HepG2 (cell line): ENCODE measurements around the gene RHOV. TPM values are rescaled to one million over a fixed set of nuclear protein-coding genes. Genes with fewer than 3 reads are reported as not detected.

Experiments used
- ARID3A ChIP-seq: IDR thresholded peaks from 2 replicates; pipeline ENCODE4 v1.6.1; 2012; ENCODE audit warnings: low read depth, low read length, improper control_type of control experiment
- ATF7-NPFF ChIP-seq: sonication (generic); formaldehyde crosslinking; IDR thresholded peaks from 2 replicates; pipeline ENCODE4 v1.8.1; 2023; ENCODE audit warnings: mild to moderate bottlenecking, low read depth, missing genetic modification reagents, moderate library complexity
- EHMT2 ChIP-seq: fragments of 200-600 bp; sonication (generic); IDR thresholded peaks from 2 replicates; pipeline ENCODE4 v1.7.0; 2017; ENCODE audit warnings: antibody characterized with exemption, low read depth, low read length, borderline replicate concordance
- KLF6 ChIP-seq: IDR thresholded peaks from 2 replicates; pipeline ENCODE4 v1.8.0; 2016; ENCODE audit warnings: missing biosample characterization, missing genetic modification reagents
- NR2F6 ChIP-seq, 2 experiments: IDR thresholded peaks; 2 replicates each; pipeline ENCODE4 v1.6.1; 2016; ENCODE audit warnings: antibody characterized with exemption in 1 of 2, mild to moderate bottlenecking in 1 of 2
- RXRB ChIP-seq: IDR thresholded peaks from 2 replicates; pipeline ENCODE4 v1.6.1; 2016; ENCODE audit warnings: borderline replicate concordance, missing genetic modification reagents, missing compliant biosample characterization
- SALL1 ChIP-seq: sonication (generic); formaldehyde crosslinking; IDR thresholded peaks from 2 replicates; pipeline ENCODE4 v1.8.0; 2022; ENCODE audit warnings: mild to moderate bottlenecking, missing genetic modification reagents
- SNRNP70 ChIP-seq: fragments of 200-400 bp; formaldehyde crosslinking; IDR thresholded peaks from 2 replicates; pipeline ENCODE4 v1.6.1; 2017; ENCODE audit warnings: mild to moderate bottlenecking, low read depth, low read length, moderate library complexity
- TAF1 ChIP-seq: sonication (generic); formaldehyde crosslinking; IDR thresholded peaks from 2 replicates; pipeline ENCODE4 v1.4.0; 2020; ENCODE audit warnings: missing genetic modification reagents
- TERF1 ChIP-seq: sonication (generic); formaldehyde crosslinking; IDR thresholded peaks from 2 replicates; pipeline ENCODE4 v1.8.0; 2022; ENCODE audit warnings: mild to moderate bottlenecking, missing genetic modification reagents, moderate library complexity
- ZFP36 ChIP-seq: fragments of 150-350 bp; IDR thresholded peaks from 2 replicates; pipeline ENCODE4 v1.6.1; 2018; ENCODE audit warnings: borderline replicate concordance, low read length, low read depth; ENCODE audit not compliant: partially characterized antibody
- ZNF430 ChIP-seq: sonication (generic); formaldehyde crosslinking; IDR thresholded peaks from 2 replicates; pipeline ENCODE4 v1.9.0; 2021; ENCODE audit warnings: mild to moderate bottlenecking, missing genetic modification reagents
- ZNF639 ChIP-seq: conservative IDR thresholded peaks from 2 replicates; pipeline ENCODE4 v1.6.1; 2018; ENCODE audit warnings: missing genetic modification reagents
- ZNF687 ChIP-seq: sonication (generic); formaldehyde crosslinking; IDR thresholded peaks from 2 replicates; pipeline ENCODE4 v1.5.1; 2020; ENCODE audit warnings: mild to moderate bottlenecking, missing genetic modification reagents, moderate library complexity
- ZNF776 ChIP-seq: sonication (generic); formaldehyde crosslinking; IDR thresholded peaks from 2 replicates; pipeline ENCODE4 v1.4.0; 2020; ENCODE audit warnings: mild to moderate bottlenecking, missing genetic modification reagents
- polyA plus RNA-seq, 8 experiments: library from polyadenylated mRNA; depleted of rRNA in 3 of 8; stranded (reverse) in 7 of 8; unstranded in 1 of 8; fragments of >200 nt; fragmentation: Illumina TruSeq in 4 of 8; extraction: Trizol in 4 of 8; gene quantifications; 2 replicates each; pipeline versions ENCODE4 v1.2.1 to v1.2.3, GENCODE V29; 2011 to 2016; ENCODE audit warnings: low read depth in 4 of 8, missing spikeins in 1 of 8, mixed read lengths in 1 of 8; ENCODE audit not compliant: insufficient read depth in 1 of 8
- total RNA-seq, 5 experiments: library from RNA; depleted of rRNA; stranded (reverse); fragments of >200 nt; fragmentation: Illumina TruSeq; extraction: Trizol; gene quantifications; 2 replicates each; pipeline ENCODE4 v1.2.3, GENCODE V29; 2016; ENCODE audit warnings: low read depth in 1 of 5
- TF ChIP-seq, protein P1 (sequence below): sonication (generic); formaldehyde crosslinking; IDR thresholded peaks from 2 replicates; pipeline ENCODE4 v1.8.1; 2023; ENCODE audit warnings: mild to moderate bottlenecking, moderate library complexity, missing genetic modification reagents

Gene RHOV
- total and polyA plus RNA-seq, 2 of the 13 experiments (the other 11 are each of a cell fraction or from before 2014, with no cell fraction given): 0.17 to 0.18 TPM

- TF ChIP-seq ZNF687 (CRISPR knock-in tag) (peak; percentile 4; the same call in 1 of the 2 replicates), NR2F6 (IDR thresholded peaks at IDR 0.05) (peak; percentile 14; the same call in 1 of the 2 replicates), NR2F6 (CRISPR knock-in tag; IDR thresholded peaks at IDR 0.05) (no peak), SNRNP70 (no peak), ZFP36 (no peak), TERF1 (CRISPR knock-in tag) (no peak), ZNF776 (CRISPR knock-in tag) (no peak), KLF6 (0 out of 2 replicates have a peak, but pooled peaks have one; percentile 13), TAF1 (CRISPR knock-in tag) (0 out of 2 replicates have a peak, but pooled peaks have one; percentile 11), ZNF639 (peak; percentile 41; the same call in 1 of the 2 replicates), SALL1 (CRISPR knock-in tag) (peak; percentile 20; the same call in 1 of the 2 replicates), ARID3A (0 out of 2 replicates have a peak, but pooled peaks have one; percentile 27), EHMT2 (no peak), ATF7-NPFF (CRISPR knock-in tag) (no peak), RXRB (CRISPR knock-in tag) (0 out of 2 replicates have a peak, but pooled peaks have one; percentile 8), ZNF430 (CRISPR knock-in tag) (0 out of 2 replicates have a peak, but pooled peaks have one; percentile 43)
- TF ChIP-seq, protein P1, sequence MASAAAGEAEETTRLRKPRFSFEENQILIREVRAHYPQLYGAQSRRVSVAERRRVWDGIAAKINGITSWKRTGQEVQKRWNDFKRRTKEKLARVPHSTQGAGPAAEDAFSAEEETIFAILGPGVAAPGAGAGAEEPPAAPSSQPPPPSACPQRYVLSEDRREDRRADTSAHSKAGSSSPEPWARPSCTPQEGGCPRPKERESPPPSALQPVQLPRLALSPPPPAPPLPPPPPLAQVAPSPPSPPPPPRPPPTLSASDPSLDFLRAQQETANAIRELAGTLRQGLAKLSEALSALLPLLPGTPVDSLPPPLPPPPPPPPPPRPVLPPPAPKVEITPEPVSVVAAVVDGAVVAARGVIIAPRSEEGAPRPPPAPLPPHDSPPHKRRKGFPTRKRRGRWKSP (CRISPR knock-in tag): 0 out of 2 replicates have a peak, but pooled peaks have one; percentile 37
Measured at GRCh38 chr15:40894681-40895448, 20.8 kb upstream of the RHOV start (continued).
